ENCODE data around the gene GRIN3B.

GRIN3B gene

GRCh38 chr19:988081-988480 lies 12.1 kb upstream of the GRIN3B start:
- H3K27me3 ChIP-seq (ENCODE audit: insufficient read depth, poor library complexity, severe bottlenecking): no peaks in the 10 kb centered on the region
- no peak overlapping the region for H3K4me3 ChIP-seq (replicated peaks; ENCODE audit: insufficient read depth, low read length)
- DNase-seq (ENCODE audit: low read depth in 1 of 2, low spot score in 1 of 2): no peak
- TF ChIP-seq REST (IDR thresholded peaks at IDR 0.05; ENCODE audit: insufficient replicate concordance, low read depth): no peak
- no peak overlapping the region for H3K27ac ChIP-seq (replicated peaks)

- Histone ChIP-seq H3K4me3 (replicated peaks; ENCODE audit: insufficient read depth, low read length) (no peak overlapping the region), H3K27ac (replicated peaks) (no peak overlapping the region), H3K27me3 (ENCODE audit: insufficient read depth, poor library complexity, severe bottlenecking) (no peaks in the 10 kb centered on the region)
- DNase-seq (ENCODE audit: low read depth in 1 of 2, low spot score in 1 of 2): no peak
- TF ChIP-seq POLR2AphosphoS5 (IDR thresholded peaks at IDR 0.05; ENCODE audit: low read depth): 0 out of 2 replicates have a peak, but pooled peaks have one; percentile 15
- no peak for TF ChIP-seq REST (IDR thresholded peaks at IDR 0.05; ENCODE audit: insufficient replicate concordance, low read depth)
Observed at GRCh38 chr19:988510-988909, 11.7 kb upstream of the GRIN3B start.

GRCh38 chr19:989381-990081 lies 10.7 kb upstream of the GRIN3B start:
- DNase-seq (ENCODE audit: low read depth in 1 of 2, low spot score in 1 of 2): no peak
- Histone ChIP-seq H3K4me3 (replicated peaks; ENCODE audit: insufficient read depth, low read length) (no peak overlapping the region), H3K27me3 (ENCODE audit: insufficient read depth, poor library complexity, severe bottlenecking) (no peaks in the 10 kb centered on the region), H3K27ac (replicated peaks) (no peak overlapping the region)
- TF ChIP-seq CTCF (IDR thresholded peaks at IDR 0.05; ENCODE audit: insufficient read depth, low read length) (no peak), REST (IDR thresholded peaks at IDR 0.05; ENCODE audit: insufficient replicate concordance, low read depth) (no peak), GABPA (IDR thresholded peaks at IDR 0.05; ENCODE audit: low read depth) (no peak)

- Histone ChIP-seq H3K27ac (replicated peaks) (no peak overlapping the region), H3K4me3 (replicated peaks; ENCODE audit: insufficient read depth, low read length) (no peak overlapping the region), H3K27me3 (ENCODE audit: insufficient read depth, poor library complexity, severe bottlenecking) (no peaks in the 10 kb centered on the region)
- no peak for DNase-seq (ENCODE audit: low read depth in 1 of 2, low spot score in 1 of 2)
- TF ChIP-seq SPI1 (IDR thresholded peaks at IDR 0.05; ENCODE audit: borderline replicate concordance, low read depth): no peak
- TF ChIP-seq REST (IDR thresholded peaks at IDR 0.05; ENCODE audit: insufficient replicate concordance, low read depth): no peak
- TF ChIP-seq CTCF (IDR thresholded peaks at IDR 0.05; ENCODE audit: insufficient read depth, low read length): no peak
- TF ChIP-seq POLR2AphosphoS5 (IDR thresholded peaks at IDR 0.05; ENCODE audit: low read depth): no peak
- TF ChIP-seq GABPA (IDR thresholded peaks at IDR 0.05; ENCODE audit: low read depth): no peak
Observed at GRCh38 chr19:990119-990571, 10.1 kb upstream of the GRIN3B start.
